OCI-LY7 (cell line): ENCODE results near the gene COQ10A.
"Not testable (repeated sequence)": the region's sequence is repeated elsewhere in the genome, so short reads cannot be mapped to it uniquely, and the experiment has no call there.

Source experiments
- EZH2phosphoT487 ChIP-seq: fragments of 200-600 bp; sonication (generic); IDR thresholded peaks from 2 replicates; pipeline ENCODE4 v1.6.1; 2018; ENCODE audit warnings: low read depth, borderline replicate concordance, mild to moderate bottlenecking, mixed run types, antibody characterized with exemption, low read length, moderate library complexity, mixed read lengths
- TF ChIP-seq, protein P1 (sequence below): fragments of 200-600 bp; sonication (generic); conservative IDR thresholded peaks from 2 replicates; pipeline ENCODE4 v1.5.1; 2014; ENCODE audit warnings: mild to moderate bottlenecking, antibody characterized with exemption, low read length, moderate library complexity, mixed read lengths

DNA sequence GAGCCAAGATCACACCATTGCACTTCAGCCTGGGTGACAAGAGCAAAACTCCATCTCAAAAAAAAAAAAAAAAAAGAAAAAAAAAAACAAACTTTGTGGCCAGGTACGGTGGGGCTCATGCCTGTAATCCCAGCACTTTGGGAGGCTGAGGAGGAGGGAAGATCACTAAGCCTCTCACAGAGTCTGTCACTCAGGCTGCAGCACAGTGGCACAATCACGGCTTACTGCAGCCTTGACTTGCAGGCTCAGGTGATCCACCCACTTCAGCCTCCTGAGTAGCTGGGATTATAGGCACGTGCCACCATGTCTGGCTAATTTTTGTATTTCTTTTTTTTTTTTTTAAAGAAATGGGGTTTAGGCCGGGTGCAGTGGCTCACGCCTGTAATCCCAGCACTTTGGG is 17.5 kb downstream of the COQ10A start:
- TF ChIP-seq, protein P1, sequence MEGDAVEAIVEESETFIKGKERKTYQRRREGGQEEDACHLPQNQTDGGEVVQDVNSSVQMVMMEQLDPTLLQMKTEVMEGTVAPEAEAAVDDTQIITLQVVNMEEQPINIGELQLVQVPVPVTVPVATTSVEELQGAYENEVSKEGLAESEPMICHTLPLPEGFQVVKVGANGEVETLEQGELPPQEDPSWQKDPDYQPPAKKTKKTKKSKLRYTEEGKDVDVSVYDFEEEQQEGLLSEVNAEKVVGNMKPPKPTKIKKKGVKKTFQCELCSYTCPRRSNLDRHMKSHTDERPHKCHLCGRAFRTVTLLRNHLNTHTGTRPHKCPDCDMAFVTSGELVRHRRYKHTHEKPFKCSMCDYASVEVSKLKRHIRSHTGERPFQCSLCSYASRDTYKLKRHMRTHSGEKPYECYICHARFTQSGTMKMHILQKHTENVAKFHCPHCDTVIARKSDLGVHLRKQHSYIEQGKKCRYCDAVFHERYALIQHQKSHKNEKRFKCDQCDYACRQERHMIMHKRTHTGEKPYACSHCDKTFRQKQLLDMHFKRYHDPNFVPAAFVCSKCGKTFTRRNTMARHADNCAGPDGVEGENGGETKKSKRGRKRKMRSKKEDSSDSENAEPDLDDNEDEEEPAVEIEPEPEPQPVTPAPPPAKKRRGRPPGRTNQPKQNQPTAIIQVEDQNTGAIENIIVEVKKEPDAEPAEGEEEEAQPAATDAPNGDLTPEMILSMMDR = not testable (repeated sequence)
- TF ChIP-seq EZH2phosphoT487 = not testable (repeated sequence)
